Hindlimb muscle (tissue), 1 donor: ENCODE results near the gene DRP2. TPM values are rescaled to one million over a fixed set of nuclear protein-coding genes. Genes with fewer than 3 reads are reported as not detected.
A peak's percentile ranks its signal among the peaks of the same experiment; 100 is the strongest.
"Not testable (repeated sequence)": the region's sequence is repeated elsewhere in the genome, so short reads cannot be mapped to it uniquely, and the experiment has no call there.

ENCODE experiments used
- DNase-seq: peaks from one replicate; pipeline ENCODE4 v3.0.0-alpha.2; 2013
- polyA plus RNA-seq: library from polyadenylated mRNA; unstranded; fragments of 120-200 nt; gene quantifications from one replicate; pipeline ENCODE4 v1.2.1, GENCODE V29; 2013; ENCODE audit not compliant: insufficient read length

The DRP2 gene, protein sequence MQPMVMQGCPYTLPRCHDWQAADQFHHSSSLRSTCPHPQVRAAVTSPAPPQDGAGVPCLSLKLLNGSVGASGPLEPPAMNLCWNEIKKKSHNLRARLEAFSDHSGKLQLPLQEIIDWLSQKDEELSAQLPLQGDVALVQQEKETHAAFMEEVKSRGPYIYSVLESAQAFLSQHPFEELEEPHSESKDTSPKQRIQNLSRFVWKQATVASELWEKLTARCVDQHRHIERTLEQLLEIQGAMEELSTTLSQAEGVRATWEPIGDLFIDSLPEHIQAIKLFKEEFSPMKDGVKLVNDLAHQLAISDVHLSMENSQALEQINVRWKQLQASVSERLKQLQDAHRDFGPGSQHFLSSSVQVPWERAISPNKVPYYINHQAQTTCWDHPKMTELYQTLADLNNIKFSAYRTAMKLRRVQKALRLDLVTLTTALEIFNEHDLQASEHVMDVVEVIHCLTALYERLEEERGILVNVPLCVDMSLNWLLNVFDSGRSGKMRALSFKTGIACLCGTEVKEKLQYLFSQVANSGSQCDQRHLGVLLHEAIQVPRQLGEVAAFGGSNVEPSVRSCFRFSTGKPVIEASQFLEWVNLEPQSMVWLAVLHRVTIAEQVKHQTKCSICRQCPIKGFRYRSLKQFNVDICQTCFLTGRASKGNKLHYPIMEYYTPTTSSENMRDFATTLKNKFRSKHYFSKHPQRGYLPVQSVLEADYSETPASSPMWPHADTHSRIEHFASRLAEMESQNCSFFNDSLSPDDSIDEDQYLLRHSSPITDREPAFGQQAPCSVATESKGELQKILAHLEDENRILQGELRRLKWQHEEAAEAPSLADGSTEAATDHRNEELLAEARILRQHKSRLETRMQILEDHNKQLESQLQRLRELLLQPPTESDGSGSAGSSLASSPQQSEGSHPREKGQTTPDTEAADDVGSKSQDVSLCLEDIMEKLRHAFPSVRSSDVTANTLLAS
- polyA plus RNA-seq = 2.1 TPM

DNA sequence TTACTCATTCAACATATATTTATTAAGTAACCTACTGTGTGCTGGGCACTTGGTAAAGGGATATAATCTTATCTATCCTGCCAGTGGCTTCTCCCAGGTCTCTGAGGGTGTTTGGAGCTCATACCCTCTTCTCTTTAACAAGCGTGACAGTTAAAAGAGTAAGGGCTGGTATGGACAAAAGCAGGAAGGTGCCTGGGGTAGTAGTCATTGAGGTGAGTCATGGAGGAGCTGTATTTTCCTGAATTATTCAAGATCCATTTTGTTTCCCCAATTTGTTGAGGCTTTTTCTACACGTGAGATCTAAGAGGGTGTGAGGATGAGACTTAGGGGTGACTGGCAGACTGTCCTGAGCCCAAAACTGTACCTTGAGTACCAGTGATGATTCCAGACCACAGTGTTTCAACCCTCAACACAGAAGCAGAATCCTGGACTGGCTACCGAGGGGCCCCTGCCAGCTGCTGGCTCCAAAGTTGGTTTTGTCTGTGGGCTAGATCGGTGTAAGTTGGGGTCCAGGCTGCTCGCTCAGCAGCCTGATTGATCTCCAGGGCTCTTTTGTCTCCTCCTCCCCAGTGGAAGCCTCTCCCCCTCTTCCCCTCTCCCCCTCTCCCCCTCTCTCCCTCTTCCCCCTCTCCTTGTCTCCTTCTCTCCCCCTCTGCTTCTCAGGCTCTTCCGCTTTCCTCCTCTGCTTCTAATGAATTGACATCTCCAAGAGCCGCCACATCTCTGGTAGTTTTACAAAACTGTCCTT lies at the start of gene DRP2:
Gene DRP2 (plus strand): TSS at position 671 of the 748 bp plus-strand sequence. CDS start 11,862 bp downstream, outside the sequence.
- DNase-seq = no peak

DNA sequence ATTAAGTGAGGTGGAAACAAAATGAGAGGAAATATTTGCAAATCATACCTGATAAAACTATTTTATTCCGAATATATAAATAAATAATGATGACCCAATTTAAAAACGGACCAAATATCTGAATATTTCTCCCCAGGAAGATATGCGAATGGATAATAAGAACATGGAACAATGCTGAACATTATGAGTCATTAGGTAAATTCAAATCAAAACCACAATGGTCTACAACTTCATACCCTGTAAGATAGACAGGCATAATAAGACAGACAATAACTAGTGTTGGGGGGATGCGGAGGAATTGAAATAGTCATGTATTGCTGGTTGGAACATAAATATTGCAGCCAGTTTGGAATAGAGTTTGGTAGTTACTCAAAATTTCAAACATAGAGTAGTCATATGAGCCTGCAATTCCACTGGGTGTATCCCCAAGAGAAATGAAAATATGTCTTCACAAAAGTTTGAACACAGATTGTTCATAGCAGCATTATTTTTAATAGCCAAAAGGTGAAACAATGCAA lies 47.6 kb upstream of the DRP2 start:
- DNase-seq = no peak

DNA sequence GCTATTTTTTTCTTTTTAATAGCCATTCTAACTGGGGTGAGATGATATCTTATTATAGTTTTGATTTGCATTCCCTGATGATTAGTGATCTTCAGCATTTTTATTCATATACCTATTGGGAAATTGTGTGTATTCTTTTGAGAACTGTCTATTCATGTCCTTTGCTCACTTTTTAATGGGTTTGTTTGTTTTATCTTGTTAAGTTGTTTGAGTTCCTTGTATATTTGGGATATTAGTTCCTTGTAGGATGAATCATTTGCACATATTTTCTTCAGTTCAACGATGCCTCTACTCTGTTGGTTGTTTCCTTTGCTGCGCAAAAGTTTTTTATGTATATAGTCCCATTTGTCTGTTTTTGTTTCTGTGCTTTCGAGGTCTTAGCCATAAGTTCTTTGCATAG lies 43.1 kb upstream of the DRP2 start:
- no peak for DNase-seq

DNA sequence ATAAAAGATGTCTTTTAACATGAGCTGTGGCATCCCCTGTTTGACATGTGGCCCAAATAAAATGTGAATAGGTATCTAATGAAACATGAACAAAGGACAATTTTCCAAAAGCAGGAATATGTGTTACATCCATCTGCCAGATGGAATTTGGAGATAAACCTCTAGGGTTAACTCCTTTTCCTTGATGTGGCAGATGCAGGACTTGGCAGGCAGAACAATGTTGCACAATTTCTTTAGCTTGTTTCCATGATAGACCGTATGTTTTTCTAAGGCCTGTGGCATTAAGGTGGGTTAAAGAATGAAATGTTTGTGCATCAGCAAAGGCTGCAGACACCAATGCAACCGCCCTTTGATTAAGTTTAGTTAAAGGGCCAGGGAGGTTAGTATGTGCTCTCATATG lies 34.7 kb upstream of the DRP2 start:
- DNase-seq = not testable (repeated sequence)

DNA sequence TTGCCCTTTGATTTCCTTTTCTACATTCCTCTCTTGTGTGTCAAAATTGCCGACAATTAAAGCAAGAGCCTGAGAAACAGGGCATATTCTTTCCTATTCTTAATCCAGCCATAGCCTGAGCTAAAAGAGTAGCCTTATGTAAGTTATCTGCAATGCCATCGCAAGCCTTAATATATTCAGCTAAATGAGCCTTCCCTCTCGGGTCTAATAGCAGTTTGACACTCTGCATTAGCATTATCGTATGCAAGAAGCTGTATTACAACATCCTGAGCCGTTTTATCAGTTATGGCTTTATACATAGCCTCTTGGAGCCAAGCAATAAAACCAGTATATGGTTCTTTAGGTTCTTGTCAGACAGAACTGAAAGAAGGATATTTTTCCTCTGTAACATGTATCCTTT lies 31.6 kb upstream of the DRP2 start:
- DNase-seq = not testable (repeated sequence)

DNA sequence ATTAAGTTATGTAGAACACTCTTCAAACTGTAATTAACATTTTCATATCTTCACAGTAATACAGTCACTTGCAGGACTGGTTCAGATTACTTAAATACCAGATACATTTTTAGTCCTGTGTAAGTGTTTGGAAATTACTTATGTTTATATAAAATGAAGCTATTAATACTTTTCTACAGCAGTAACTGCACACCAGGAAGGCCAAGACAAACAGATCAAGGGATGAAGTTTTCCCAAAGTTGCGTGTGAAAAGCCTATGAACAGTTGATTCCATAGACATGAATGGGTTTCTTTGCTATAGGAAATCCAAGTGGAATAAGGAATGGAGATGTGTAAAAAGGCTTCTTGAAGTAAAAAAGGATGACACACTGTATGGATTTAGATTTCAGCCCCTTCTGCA lies 28.9 kb upstream of the DRP2 start:
- no peak for DNase-seq

DNA sequence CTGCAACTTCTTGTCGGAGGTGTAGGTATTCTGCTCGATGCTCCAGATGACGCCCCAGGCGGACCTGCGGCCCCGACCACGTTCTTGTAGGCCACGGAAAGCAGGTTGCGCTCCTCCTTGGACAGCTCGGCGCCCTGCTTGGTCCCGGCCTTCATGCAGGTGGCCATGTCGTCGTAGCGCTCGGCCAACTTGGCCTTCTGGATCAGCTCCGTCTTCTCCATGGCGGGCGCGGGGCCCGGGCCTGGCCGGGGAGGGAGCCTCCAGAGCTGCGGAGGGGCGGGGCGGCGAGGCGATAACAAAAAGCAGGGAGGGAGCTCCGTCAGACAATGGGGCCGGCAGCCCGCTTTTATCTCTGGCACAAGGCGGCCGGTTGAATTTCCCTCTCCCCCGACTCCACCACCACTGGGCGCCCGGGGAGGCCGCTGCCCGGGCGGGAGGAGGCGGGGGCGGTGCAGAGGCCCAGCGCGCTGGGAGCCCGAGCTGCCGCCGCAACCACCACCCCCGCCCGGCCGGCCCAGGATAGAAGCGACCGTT lies 28.3 kb upstream of the DRP2 start:
- peak; percentile 8 for DNase-seq

DNA sequence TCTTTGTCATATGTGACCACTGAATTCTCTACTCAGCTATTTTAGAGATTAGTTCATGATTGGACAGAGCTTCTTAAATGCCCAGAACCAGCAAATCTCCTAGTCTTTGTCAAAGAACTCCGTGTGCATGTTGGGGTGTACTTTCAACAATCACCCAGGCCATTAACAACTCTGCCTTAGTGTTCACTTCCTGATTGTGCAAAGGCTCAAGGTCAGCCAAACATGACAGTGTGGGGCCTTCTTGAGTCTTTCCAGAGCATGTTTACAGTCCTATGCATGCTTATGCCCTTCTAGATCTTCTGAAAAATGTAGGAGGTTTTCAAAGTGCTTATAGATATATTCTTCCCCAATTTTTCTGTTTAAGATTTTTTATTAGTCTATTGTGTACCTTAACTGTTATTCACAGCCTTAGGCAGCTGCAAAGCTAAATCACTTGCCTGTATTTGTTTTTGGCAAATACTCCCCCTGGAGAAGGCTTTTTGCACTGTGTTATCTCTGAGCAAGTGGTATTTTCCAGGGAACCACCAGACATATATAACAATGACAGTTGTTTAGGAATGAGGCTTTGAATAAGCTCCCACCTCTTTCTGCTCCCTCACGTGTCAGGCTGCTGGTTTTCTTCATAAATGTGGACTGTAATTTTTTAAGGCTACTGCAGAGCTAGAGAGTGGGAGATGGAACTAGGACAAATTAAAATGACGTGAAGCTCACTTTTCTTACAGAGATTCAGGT lies 24.0 kb upstream of the DRP2 start:
- no peak for DNase-seq

DNA sequence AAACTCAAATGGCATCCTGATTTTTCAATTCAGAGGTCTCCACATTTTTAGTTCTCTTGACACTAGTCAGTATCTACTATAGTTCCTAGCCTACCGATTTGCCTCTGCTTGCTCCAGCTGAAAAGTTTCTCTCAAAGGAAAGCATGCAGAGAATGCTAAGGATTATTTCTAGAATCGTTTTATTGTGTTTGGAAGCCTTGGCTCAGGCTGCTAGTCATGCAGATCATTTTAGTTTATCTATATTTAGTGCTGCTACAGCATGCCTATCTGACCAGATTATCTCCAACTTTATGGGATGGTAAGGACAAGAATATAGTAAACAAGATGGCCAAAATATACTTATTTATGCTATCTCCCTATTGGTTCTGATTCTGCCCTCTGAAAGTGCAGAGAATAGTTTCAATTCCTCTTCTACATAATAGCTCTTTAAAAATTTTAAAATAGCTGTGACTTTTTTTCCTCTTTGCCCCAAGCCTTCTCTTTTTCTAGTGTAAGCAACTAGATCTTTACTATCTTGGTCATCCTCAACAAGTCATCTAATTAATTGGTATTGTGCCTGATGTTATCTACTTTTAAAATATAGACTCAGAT lies 15.7 kb upstream of the DRP2 start:
- no peak for DNase-seq

DNA sequence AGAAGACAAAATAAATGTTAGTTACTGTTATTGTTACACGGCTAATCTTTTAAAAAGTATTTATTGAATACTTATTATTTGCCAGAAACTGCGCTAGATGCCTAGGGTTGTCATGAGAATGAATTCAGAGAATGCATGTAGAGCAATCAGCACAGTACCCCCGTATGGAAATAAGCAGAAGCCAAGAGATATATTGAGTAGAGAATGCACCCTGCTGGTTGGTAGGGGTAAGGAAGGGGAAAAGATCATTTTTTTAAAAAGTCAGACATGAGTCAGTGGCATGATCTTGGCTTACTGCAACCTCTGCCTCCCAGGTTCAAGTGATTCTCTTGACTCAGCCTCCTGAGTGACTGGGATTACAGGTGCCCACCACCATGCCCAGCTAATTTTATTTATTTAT lies 13.1 kb upstream of the DRP2 start:
- DNase-seq = no peak

DNA sequence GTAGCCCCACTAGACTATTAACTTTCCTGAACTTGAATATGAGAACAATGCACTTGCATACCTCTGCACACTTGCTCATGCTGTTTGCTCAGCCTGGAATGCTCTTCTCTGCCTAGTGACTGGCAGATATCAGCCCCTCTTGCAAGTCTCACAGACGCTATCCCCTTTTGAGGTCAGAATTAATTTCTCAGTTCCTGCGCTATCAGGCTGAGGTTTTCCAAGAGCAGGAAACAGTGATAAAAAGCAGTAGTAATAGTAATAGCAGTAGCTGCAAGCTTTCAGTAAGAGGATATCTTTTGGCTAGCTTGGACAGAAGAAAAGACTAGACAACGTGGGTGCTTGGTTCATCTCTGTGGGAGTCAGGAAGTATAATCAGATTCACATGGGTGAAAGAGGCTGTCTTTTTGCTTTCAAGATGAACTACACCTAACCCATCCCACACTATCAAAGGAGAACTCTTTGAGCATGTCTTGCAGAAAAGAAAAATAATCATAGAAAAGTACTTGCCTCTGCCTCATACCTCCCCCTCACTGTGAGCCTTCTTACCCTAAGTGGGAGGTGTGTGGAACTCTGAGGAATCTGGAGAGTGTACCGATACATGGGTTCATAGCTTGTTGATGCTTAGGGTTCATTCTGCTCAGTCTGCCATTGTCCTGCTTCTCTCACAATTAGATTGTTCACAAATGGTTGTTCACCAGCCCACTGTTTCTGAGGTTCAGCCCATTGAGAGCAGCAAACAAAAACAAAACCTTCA lies 11.3 kb upstream of the DRP2 start:
- no peak for DNase-seq

DNA sequence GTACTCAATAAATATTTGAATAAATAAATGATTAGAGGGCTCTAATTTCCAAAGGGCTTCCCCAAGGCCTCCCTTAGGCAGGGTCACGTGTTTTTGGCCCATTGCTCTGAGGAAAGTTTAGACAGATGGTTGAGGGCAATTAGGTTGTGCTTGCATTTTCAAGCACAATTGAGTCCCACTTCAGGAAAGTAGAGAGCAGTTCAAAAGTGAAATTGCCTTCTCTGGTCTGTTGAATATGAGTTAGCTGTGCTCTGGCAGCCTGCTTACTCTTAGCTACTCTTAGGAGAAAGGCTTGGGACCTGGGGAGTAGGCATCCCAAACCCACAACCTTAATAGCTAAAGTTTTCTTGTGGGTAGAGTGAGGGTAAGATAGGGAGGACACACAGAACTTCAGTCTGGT lies 9.0 kb upstream of the DRP2 start:
- no peak for DNase-seq

DNA sequence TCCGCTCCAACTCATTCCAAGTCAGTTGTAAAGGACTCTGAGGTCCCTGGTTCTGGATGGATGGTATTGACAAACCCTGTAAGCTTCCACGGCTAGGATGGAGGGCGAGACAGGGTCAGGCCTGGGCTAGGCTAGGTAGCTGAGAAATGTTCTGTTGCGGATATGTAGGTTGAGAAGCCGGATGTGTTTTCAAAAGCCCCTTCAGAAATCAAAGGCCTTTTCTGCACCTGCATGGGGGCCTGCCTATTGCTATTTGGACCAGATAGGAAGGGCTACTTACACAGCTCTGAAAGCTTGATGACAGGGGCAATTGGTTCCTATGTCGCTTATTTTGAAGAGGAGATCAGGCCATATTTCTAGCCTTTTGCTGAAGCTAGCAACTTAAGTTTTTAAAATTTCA lies 1.9 kb upstream of the DRP2 start:
- DNase-seq = no peak

DNA sequence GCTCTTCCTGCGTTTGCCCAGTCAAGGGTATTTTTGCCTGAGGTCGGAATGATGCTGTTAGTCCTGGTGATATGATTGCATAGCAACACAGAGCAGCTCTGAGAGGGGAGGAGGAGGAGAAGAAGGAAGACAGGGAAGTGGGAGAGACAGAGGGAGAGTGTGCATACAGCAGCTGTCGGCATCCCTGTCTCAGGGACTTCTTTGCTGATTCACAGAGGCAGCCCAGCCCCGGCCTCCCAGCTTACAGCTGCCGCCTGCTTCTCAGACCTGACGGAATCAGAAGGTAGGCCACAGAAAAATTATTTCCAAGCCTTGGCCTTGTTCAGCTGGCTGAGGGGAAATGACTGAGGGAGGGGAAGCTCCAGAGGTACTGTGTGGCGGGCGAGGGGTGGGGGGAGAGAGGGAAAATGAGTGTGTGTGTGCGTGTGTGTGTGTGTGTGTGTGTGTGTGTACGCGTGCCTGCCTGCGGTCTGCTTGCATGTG lies 319 bp downstream of the DRP2 start:
- peak; percentile 11 for DNase-seq

DNA sequence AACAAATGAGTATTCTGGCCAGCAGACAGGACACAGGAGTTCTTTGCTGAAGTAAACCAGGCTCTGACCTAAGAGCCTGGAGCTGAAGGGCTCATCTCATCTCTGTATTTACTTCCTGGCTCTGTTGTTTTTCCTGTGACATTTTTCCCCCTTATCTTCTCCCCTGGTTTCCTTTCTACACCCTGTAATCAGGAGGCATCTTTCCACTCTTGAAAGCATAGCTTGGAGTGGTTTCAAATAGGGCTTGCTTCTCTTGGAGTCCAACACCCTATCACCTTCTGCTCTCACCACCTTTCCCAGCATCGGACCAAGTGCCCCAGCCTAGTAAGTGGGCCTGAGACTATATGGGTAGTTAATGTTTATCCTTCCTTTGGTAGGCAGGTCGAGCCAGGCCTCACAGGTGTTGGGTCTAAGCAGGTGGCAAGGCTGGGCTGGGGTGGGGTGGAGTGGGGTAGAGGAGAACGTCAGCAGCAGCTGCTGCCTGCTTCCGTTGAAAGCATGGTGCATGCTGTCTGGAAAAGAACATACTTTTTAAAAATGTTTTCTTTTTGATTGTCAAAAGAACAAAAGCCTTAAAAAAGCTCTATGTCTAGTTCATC lies 1.2 kb downstream of the DRP2 start:
- no peak for DNase-seq

DNA sequence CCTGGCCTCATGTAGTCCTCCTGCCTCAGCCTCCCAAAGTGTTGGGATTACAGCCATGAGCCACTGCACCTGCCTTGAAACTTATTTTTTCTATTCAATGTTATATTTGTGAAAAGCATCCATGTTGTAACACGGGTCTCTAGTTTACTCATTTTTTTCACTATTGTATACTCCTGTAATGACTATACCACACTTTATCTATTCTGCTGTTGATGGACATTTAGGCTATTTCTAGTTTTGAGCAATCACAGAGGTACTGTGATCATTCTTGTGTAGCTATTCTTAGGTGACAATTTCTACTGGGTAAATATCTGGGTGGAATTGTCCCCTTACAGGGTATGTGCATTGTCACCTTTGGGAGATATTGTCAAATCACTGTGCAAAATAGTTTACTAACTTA lies 3.6 kb downstream of the DRP2 start:
- DNase-seq = no peak

DNA sequence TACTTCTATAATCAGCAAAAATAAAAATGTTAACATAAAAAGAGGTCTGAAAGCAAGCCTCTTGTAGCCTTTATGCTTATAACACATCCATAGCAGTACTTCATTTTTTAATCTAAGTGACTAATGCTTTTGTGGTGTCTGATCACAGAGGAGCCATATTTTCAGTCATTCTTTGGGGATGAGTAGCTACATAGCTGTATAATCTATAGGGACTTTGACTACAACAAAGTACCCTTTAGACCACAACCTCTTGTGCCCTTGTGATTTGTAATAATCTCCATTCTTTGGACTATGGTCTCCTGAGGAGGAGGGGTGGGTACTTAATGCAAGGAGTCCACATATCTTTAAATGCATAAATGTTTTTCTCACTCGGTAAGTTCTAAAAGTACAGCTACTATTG lies 9.6 kb downstream of the DRP2 start:
- no peak for DNase-seq

DNA sequence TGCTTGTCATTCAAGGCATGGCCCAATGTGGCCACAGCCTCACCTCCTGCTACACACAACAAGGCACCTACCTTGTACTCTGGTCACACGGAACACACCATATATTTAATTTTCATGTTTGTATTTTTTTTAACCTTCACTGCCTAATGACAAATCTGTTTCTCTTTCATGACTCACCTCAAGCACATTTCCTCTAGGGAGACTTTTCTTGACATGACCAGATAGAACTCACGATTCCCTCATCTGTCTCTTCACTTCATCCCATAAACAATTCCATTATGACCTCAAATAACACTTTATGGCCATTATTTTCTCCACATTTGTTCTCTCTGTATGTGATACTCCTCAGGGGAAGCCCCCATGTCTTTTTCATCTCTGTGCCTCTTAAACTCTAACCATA lies 11.1 kb downstream of the DRP2 start:
- no peak for DNase-seq

DNA sequence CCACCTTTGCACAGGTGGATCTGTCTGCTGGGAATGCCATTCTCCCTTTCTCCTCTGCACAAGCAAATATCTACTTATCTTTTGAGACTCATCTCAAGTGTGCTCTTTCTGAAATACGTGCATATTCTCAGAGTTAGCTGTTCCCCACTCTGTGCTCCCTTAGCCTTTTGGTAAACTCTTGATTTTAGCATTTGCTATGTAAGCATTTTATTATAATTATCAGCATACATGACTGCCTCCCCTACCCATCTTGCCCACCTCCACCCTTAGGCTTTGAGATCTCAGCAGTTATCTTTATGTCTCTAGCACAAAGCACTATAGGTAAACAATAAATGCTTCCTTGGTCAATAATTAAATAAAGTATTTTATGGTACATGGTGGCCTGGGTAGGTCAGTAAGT lies 11.5 kb downstream of the DRP2 start:
- no peak for DNase-seq

DNA sequence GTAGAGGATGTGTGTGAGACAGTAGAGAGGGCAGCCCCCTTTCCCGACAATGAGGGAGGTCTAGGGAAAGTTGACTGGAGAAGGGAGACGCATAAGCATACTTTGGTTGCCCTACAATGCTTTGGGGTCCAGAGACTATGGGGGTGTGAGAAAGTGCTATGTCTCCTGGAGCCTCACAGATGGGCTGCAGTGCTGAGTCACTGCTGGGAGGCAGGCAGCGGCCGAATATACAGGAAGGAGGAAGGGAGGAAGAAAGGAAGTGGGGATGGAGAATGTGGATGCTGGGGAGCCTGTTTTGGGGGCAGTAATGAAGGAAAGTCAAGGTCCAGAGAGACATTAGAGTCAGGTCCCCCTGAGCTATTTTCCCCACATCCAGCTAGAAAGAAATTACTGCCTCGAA lies 12.7 kb downstream of the DRP2 start:
- DNase-seq = no peak
